Endothelial cell (in vitro differentiated cells): Measurements from ENCODE around the gene KIF1B. TPM values are rescaled to one million over a fixed set of nuclear protein-coding genes. Genes with fewer than 3 reads are reported as not detected.
A peak's percentile ranks its signal among the peaks of the same experiment; 100 is the strongest.

ENCODE experiments used
- DNase-seq: peaks from one replicate; pipeline ENCODE4 v3.0.0; 2021; ENCODE audit warnings: low spot score
- H3K27ac Mint-ChIP-seq: one replicate; pipeline ENCODE4 v1.8.0; 2021; ENCODE audit warnings: mixed read lengths, inconsistent platforms; ENCODE audit not compliant: unreplicated experiment
- H3K27me3 Mint-ChIP-seq: one replicate; pipeline ENCODE4 v1.8.0; 2021; ENCODE audit warnings: mild to moderate bottlenecking, moderate library complexity, mixed read lengths, inconsistent platforms; ENCODE audit not compliant: unreplicated experiment
- H3K36me3 Mint-ChIP-seq: one replicate; pipeline ENCODE4 v1.8.0; 2021; ENCODE audit warnings: mild to moderate bottlenecking, low read depth, mixed read lengths, inconsistent platforms; ENCODE audit not compliant: unreplicated experiment
- H3K4me1 Mint-ChIP-seq: one replicate; pipeline ENCODE4 v1.8.0; 2021; ENCODE audit warnings: mild to moderate bottlenecking, mixed read lengths, inconsistent platforms; ENCODE audit not compliant: unreplicated experiment
- H3K4me3 Mint-ChIP-seq: one replicate; pipeline ENCODE4 v1.8.0; 2021; ENCODE audit warnings: mild to moderate bottlenecking, mixed read lengths, inconsistent platforms; ENCODE audit not compliant: unreplicated experiment
- H3K9me3 Mint-ChIP-seq: one replicate; pipeline ENCODE4 v1.8.0; 2021; ENCODE audit warnings: mixed read lengths, inconsistent platforms; ENCODE audit not compliant: unreplicated experiment
- total RNA-seq: library from RNA; stranded (reverse); fragmentation: NEBNext Ultra II Directional; extraction: Animal tissue kit (Norgen Biotek cat#: 25700); gene quantifications from one replicate; pipeline ENCODE4 v1.2.1, GENCODE V29; 2021; ENCODE audit not compliant: unreplicated experiment
- TF ChIP-seq, protein P1 (sequence below): fragments of 200-600 bp; sonication (generic); IDR thresholded peaks from one replicate; pipeline ENCODE4 v1.5.0; 2021; ENCODE audit warnings: antibody characterized with exemption; ENCODE audit not compliant: unreplicated experiment

Gene KIF1B
- total RNA-seq, 1 donor from 2014 or later: 111 TPM

DNA sequence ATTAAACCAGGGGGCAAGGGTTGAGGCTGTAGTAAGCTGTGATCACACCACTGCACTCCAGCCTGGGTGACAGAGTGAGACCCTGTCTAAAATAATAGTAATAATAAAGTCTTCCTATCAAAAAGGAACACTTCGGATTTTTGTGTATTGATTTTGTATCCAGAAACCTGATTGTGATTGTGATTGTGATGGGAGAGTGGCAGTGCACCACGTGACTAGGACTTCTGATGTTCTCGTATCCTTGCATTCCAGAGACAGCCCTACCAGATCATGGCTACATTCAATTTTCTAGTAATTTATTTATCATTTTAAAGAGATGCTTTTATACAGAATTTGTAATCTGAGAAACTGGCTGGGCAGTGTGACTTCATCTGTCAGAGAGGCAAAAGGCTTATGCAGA is 2.6 kb upstream of the KIF1B start:
- Mint-ChIP-seq H3K9me3 (no peaks in the 10 kb centered on the region), H3K4me3 (no peak overlapping the region), H3K27ac (no peak overlapping the region), H3K4me1 (peaks cover 17% of the 10 kb centered on the region), H3K27me3 (peaks cover 2% of the 10 kb centered on the region), H3K36me3 (peaks cover 6% of the 10 kb centered on the region)
- TF ChIP-seq, protein P1, sequence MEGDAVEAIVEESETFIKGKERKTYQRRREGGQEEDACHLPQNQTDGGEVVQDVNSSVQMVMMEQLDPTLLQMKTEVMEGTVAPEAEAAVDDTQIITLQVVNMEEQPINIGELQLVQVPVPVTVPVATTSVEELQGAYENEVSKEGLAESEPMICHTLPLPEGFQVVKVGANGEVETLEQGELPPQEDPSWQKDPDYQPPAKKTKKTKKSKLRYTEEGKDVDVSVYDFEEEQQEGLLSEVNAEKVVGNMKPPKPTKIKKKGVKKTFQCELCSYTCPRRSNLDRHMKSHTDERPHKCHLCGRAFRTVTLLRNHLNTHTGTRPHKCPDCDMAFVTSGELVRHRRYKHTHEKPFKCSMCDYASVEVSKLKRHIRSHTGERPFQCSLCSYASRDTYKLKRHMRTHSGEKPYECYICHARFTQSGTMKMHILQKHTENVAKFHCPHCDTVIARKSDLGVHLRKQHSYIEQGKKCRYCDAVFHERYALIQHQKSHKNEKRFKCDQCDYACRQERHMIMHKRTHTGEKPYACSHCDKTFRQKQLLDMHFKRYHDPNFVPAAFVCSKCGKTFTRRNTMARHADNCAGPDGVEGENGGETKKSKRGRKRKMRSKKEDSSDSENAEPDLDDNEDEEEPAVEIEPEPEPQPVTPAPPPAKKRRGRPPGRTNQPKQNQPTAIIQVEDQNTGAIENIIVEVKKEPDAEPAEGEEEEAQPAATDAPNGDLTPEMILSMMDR: no peak
- DNase-seq: no peak

DNA sequence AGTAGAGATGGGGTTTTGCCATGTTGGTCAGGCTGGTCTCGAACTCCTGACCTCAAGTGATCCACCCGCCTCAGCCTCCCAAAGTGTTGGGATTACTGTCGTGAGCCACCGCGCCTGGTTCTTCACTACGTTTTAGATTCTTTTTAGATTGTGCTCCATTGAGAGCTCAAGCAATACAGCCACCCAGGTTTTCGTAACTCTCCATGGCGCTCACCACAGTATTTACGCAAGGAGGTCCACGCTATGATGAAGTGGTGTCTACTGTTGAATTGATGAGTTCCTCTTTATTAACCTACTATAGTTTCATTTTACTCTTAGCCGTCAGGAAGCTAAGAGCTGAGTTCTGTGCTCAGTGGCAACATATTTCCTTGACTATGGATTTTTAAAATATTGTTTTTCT is 1.8 kb upstream of the KIF1B start:
- DNase-seq: no peak
- TF ChIP-seq, protein P1: no peak
- Mint-ChIP-seq H3K9me3 (no peaks in the 10 kb centered on the region), H3K27me3 (peaks cover 2% of the 10 kb centered on the region), H3K4me1 (peaks cover 23% of the 10 kb centered on the region), H3K27ac (no peak overlapping the region), H3K36me3 (peaks cover 6% of the 10 kb centered on the region), H3K4me3 (peak overlapping the region; percentile 15)

DNA sequence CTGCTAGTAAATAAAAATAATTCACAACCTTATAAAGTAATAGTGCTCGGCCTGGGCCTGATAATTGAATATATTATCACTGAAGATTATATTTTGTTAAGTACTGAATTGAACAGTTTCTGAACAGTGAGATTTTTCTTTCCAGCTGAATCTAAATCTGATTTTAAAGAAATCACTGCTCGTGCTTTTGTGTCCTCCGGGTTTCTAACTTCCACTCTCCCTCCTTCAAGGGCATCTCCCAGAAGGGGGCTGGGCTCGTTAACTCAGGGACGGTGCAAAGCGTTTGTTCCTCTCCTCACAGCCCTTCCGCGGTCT is 823 bp upstream of the KIF1B start:
- no peak for DNase-seq
- H3K27ac Mint-ChIP-seq: peak overlapping the region; percentile 98
- H3K4me1 Mint-ChIP-seq: peaks cover 29% of the 10 kb centered on the region
- peaks cover 5% of the 10 kb centered on the region for H3K27me3 Mint-ChIP-seq
- TF ChIP-seq, protein P1: no peak
- peaks cover 6% of the 10 kb centered on the region for H3K36me3 Mint-ChIP-seq
- peak overlapping the region; percentile 93 for H3K4me3 Mint-ChIP-seq
- H3K9me3 Mint-ChIP-seq: no peaks in the 10 kb centered on the region

DNA sequence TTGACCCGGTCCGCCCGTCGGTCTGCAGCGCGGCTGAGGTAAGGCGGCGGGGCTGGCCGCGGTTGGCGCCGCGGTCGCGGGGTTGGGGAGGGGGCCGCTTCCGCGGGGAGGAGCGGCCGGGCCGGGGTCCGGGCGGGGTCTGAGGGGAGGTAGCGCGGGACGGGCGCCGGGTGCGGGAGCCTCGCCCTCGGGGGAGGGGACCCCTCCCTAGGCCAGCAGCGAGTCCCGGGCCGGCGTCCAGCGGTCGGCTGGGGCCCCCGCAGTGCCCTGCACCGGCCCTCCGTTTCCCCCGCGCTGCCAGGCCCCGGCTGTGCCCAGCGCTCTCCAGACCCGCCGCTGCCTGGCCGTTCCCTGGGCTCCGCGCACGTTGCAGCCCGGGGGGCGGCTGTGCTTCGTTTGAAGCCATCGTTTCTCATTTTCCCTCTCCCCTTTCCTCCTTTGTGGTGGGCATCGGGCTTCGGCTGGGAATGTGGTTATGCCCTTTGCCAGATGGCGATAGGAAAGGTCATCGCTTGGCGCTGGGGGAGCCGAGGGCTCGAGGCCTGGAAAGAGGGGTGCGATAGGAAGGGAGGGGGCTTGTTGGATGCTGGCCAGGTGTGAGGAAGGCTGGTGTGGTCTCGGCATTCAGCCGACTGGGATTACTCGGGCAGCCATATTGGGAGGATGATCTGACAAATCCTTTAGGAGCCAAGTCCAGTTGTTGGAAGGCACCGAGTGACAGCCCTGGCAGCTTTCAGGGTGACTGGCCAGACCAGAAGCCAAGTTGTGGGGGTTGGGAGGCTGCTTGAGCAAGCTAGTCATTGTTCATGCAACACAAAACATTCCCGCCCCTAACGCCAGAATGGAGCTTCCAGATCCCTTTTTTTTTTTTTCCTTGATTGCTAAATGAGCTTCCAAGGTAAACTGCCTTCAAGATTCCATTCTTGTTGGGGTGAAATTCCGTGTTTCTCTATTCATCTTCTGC is 753 bp downstream of the KIF1B start:
- Mint-ChIP-seq H3K4me1 (peaks cover 37% of the 10 kb centered on the region), H3K27ac (peak overlapping the region; percentile 97), H3K27me3 (peaks cover 5% of the 10 kb centered on the region), H3K4me3 (peak overlapping the region; percentile 98), H3K9me3 (no peaks in the 10 kb centered on the region), H3K36me3 (peaks cover 6% of the 10 kb centered on the region)
- DNase-seq: peak; percentile 54
- TF ChIP-seq, protein P1: no peak

DNA sequence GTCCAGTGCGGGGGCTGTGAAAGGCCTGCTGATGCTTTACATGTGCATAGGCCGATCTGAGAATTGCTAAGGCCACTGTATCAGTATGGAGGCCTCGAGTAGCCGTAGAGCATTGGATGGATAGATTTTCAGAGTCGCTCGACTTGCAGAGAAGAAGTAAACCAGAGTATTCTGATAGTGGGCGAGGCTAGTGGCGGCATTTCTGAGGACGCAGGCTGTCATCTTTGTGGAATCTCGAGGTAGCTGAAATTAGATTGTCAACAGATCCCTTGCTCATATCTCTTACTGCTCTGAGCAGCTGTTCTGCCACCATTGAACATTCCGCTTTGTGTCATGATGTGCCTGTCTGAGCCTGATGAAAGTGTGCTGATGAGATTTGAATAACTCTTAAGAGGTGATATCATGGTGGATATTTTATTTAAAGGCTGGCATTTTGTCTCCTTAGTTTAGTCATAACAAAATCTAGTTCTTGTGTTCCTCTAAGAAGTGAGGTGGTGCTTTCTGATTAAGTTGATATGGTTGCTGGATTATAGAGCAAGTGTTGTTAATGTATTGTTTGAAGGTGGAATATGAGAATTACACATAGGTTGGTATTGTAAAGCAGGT is 1.5 kb downstream of the KIF1B start:
- Mint-ChIP-seq H3K9me3 (no peaks in the 10 kb centered on the region), H3K27me3 (peaks cover 5% of the 10 kb centered on the region), H3K4me1 (peaks cover 44% of the 10 kb centered on the region), H3K4me3 (peak overlapping the region; percentile 98), H3K36me3 (peaks cover 6% of the 10 kb centered on the region), H3K27ac (peak overlapping the region; percentile 97)
- TF ChIP-seq, protein P1: no peak
- peak; percentile 5 for DNase-seq
